Mucosa of descending colon (tissue), 3 donors: ENCODE results near the gene IL31RA. TPM values are rescaled to one million over a fixed set of nuclear protein-coding genes. Genes with fewer than 3 reads are reported as not detected.

Experiments used
- ATAC-seq: fragments of 200-7000 bp; cut with Tn5 transposase; one replicate; pipeline ENCODE4 v1.9.1; 2020; ENCODE audit warnings: mild to moderate bottlenecking, moderate library complexity
- DNase-seq, 3 donors: peaks; one replicate each; pipeline ENCODE4 v3.0.0-alpha.2; 2020
- H3K36me3 ChIP-seq: fragments of 200-600 bp; one replicate; pipeline ENCODE4 v1.8.0; 2021; ENCODE audit warnings: low read depth, mild to moderate bottlenecking
- H3K4me1 ChIP-seq: fragments of 200-600 bp; one replicate; pipeline ENCODE4 v1.8.0; 2021; ENCODE audit warnings: low read depth, mild to moderate bottlenecking
- H3K4me3 ChIP-seq: fragments of 200-600 bp; one replicate; pipeline ENCODE4 v1.8.0; 2021; ENCODE audit warnings: mild to moderate bottlenecking
- H3K9me3 ChIP-seq: fragments of 200-600 bp; one replicate; pipeline ENCODE4 v1.8.0; 2021; ENCODE audit warnings: mild to moderate bottlenecking
- intact Hi-C, 2 donors: fragments of 100-400 bp; cut with DNase I in 1 of 2; cut with micrococcal nuclease in 1 of 2; formaldehyde crosslinking; loops; one replicate each; pipeline versions ENCODE4 v1.11.0 to v1.11.1; 2022; cut with DNase I, micrococcal nuclease
- total RNA-seq, 3 donors: library from RNA; stranded (reverse); fragmentation: NEBNext Ultra II Directional in 2 of 3; extraction: Animal tissue kit (Norgen Biotek cat#: 25700) in 2 of 3; gene quantifications; one replicate each; pipeline versions ENCODE4 v1.2.1 to v1.2.4, GENCODE V29; 2021 to 2023
- TF ChIP-seq, protein P1 (sequence below): fragments of 200-600 bp; IDR thresholded peaks from one replicate; pipeline ENCODE4 v1.8.0; 2022; ENCODE audit warnings: antibody characterized with exemption, mild to moderate bottlenecking
- donor health status: DM: no; HTN: no; CAD: no; lungs with moderate emphysema.
- donor health status: DM: no; HTN: no; CAD: no.
- donor health status: DM: no; HTN: yes; CAD: no.

Gene IL31RA
- total RNA-seq, 3 donors from 2014 or later: 0.12 TPM; not detected in 2

DNA sequence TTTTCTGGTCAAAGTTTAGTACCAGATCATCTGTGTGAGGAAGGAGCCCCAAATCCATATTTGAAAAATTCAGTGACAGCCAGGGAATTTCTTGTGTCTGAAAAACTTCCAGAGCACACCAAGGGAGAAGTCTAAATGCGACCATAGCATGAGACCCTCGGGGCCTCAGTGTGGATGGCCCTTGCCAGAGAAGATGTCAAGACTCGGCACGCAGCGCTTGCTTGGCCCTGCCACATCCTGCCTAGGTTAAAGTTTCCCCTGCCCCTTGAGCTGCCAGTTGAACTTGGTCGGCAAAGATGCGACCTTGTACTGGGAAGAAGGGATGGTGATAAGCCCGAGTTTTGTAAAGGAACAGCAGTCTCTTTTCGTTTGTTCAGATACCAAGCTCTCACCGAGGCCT lies 65.8 kb downstream of the IL31RA start:
- Histone ChIP-seq H3K4me3 (no peak overlapping the region), H3K36me3 (no peaks in the 10 kb centered on the region), H3K4me1 (no peaks in the 10 kb centered on the region), H3K9me3 (no peaks in the 10 kb centered on the region)
- intact Hi-C loops: no loop called here
- TF ChIP-seq, protein P1, sequence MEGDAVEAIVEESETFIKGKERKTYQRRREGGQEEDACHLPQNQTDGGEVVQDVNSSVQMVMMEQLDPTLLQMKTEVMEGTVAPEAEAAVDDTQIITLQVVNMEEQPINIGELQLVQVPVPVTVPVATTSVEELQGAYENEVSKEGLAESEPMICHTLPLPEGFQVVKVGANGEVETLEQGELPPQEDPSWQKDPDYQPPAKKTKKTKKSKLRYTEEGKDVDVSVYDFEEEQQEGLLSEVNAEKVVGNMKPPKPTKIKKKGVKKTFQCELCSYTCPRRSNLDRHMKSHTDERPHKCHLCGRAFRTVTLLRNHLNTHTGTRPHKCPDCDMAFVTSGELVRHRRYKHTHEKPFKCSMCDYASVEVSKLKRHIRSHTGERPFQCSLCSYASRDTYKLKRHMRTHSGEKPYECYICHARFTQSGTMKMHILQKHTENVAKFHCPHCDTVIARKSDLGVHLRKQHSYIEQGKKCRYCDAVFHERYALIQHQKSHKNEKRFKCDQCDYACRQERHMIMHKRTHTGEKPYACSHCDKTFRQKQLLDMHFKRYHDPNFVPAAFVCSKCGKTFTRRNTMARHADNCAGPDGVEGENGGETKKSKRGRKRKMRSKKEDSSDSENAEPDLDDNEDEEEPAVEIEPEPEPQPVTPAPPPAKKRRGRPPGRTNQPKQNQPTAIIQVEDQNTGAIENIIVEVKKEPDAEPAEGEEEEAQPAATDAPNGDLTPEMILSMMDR: no peak
- DNase-seq (no peak), ATAC-seq (no peak)

DNA sequence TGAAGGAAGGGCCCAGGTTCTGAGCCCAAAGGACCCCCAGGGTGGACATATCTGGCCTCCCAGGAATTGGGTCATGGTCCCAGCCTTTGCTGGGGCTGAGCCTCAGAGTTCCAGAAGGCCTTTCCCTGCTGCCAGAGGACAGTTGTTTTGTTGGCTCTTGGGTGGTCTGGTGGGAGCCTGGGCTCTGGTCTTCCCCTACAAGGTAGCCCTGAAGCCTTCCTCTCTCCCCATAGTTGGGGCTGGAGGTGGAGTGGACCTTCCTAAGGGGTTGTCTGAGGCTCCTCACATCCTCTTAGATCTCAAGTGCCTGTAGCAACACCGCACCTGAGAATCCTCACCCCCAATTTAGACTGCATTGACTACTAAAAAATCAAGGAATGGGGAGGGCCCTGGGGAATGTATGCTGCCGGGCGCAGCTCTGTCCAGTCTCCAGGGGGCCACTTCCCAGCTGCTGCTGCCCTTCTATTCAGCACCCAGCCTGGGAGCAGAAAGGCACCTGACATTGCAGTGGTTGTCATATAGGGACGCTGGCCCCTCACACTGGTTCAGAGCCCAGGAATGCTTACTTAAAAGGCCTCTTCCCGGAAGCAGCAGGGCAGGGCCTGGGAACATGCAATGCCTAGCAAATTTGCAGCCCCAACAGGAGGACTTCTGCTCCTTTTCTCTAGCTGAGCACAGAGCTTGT lies 66.4 kb downstream of the IL31RA start:
- ATAC-seq (no peak), DNase-seq (no peak)
- Histone ChIP-seq H3K36me3 (no peaks in the 10 kb centered on the region), H3K4me1 (no peaks in the 10 kb centered on the region), H3K9me3 (no peaks in the 10 kb centered on the region), H3K4me3 (no peak overlapping the region)
- intact Hi-C loops: no loop called here
- TF ChIP-seq, protein P1: no peak

DNA sequence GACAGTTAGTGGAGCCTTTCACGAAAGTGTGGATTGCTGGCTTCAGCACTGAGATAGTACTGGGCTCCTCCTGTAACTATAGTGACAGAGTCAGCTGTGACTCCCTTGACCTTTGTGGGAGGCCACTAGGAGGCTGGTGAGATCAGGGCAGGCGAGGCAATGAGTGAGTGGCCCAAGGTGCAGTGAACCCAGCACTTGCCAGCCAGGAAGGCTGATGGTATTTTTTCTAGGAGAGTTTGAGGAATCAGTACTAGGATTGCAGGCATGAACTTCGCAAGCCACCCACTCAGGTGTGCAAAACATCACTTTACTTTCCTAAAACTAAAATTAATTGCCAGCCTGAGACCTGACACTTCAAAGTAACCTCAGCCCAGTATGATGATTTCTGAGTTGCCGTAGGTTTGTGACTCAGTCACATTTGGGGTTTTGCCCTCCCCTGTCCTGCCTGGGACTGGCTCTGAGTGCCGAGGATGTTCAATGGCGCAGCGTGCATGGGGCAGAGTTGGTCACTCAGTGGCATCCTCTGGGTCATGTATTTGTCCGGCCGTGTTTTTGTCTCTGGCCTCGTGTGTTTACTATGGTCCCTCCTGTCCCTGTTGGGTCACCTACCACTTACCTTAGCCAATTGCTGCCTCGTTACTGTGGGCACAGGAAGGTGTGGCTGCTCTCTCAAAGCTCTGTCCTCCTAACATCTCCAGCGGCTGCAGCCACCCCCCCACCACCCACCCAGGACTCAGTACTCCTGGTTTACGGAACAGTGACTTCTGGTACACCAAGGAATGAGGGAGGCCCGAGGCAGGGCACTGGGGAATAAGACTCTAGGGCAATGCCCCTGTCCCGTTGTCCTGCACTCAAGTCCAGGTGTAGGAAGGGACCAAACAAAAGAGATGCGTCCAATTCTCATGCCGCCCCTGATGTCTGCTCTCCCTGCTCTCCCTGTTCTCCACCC lies 67.2 kb downstream of the IL31RA start:
- no peaks in the 10 kb centered on the region for H3K36me3 ChIP-seq
- H3K4me3 ChIP-seq: no peak overlapping the region
- intact Hi-C loops: no loop called here
- H3K9me3 ChIP-seq: no peaks in the 10 kb centered on the region
- ATAC-seq (no peak), DNase-seq (no peak)
- TF ChIP-seq, protein P1: no peak
- no peaks in the 10 kb centered on the region for H3K4me1 ChIP-seq

DNA sequence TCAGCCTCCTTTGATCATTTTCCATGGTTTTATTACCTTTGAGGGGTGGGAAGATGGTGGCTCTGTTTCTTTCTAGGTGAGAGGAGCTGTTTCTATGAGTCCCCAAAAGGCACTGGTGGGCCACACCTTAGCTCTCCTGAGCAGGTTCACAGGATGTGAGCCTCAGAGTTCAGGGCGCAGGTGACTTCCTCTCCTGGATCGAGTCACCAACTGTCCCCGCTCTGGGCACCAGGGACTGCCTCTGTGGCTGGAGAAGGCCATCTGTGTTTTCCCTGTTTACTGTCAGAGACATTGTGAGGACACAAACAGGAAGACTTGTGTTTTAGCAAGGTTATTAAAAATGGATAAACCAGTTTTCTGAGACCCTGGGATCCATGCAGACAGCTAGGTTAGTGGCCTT lies 68.5 kb downstream of the IL31RA start:
- Histone ChIP-seq H3K36me3 (no peaks in the 10 kb centered on the region), H3K4me1 (no peaks in the 10 kb centered on the region), H3K4me3 (no peak overlapping the region), H3K9me3 (no peaks in the 10 kb centered on the region)
- no peak for ATAC-seq
- TF ChIP-seq, protein P1: no peak
- intact Hi-C loops: no loop called here
- no peak for DNase-seq

DNA sequence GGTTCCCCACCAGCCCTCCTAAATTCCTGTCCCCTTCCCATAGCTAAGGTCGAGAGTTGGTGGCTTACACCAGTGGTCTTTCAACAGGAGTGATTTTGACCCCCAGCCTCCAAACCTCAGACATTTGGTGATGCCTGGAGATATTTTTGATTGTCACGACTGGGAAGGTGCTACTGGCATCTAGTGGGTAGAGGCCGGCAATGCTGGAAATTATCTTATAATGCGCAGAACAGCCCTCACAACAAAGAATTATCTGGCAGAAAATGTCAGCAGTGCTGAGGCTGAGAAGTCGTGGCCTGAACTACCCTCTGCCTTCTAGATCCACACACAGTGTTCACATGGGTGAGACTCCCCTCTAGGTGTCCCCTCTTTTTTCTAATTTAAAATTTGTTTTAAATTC lies 69.6 kb downstream of the IL31RA start:
- intact Hi-C loops: no loop called here
- H3K36me3 ChIP-seq: no peaks in the 10 kb centered on the region
- H3K4me3 ChIP-seq: no peak overlapping the region
- no peaks in the 10 kb centered on the region for H3K4me1 ChIP-seq
- TF ChIP-seq, protein P1: no peak
- no peak for DNase-seq
- H3K9me3 ChIP-seq: no peaks in the 10 kb centered on the region
- ATAC-seq: no peak
